SK-N-SH treated with all-trans-retinoic acid at 6 μM for 48 hours (cell line): ENCODE results near the gene LRRN4CL.
"Not testable (repeated sequence)": the region's sequence is repeated elsewhere in the genome, so short reads cannot be mapped to it uniquely, and the experiment has no call there.

Source experiments
- ATAC-seq: fragments of 200-7000 bp; cut with Tn5 transposase; 3 replicates; pipeline ENCODE4 v1.9.1; 2020; ENCODE audit warnings: mild to moderate bottlenecking, moderate library complexity
- ARNTL ChIP-seq: fragments of 450-650 bp; formaldehyde crosslinking; IDR thresholded peaks from 2 replicates; pipeline ENCODE4 v1.5.0; 2020; ENCODE audit warnings: low read depth, mild to moderate bottlenecking, moderate library complexity, borderline replicate concordance
- CREB5 ChIP-seq: fragments of 250-450 bp; sonication (Bioruptor Pico); IDR thresholded peaks from 2 replicates; pipeline ENCODE4 v1.5.1; 2020; ENCODE audit warnings: low read depth, mild to moderate bottlenecking, moderate library complexity
- CSDC2 ChIP-seq: fragments of 250-450 bp; sonication (Bioruptor Pico); IDR thresholded peaks from 2 replicates; pipeline ENCODE4 v1.5.0; 2020; ENCODE audit warnings: mild to moderate bottlenecking, moderate library complexity
- CSRNP3 ChIP-seq: fragments of 250-450 bp; sonication (Bioruptor Pico); IDR thresholded peaks from 2 replicates; pipeline ENCODE4 v1.5.1; 2021; ENCODE audit warnings: mild to moderate bottlenecking, moderate library complexity
- ESRRG ChIP-seq: fragments of 250-450 bp; sonication (Bioruptor Pico); IDR thresholded peaks from 2 replicates; pipeline ENCODE4 v1.6.1; 2021; ENCODE audit warnings: mild to moderate bottlenecking
- GLIS3 ChIP-seq: fragments of 250-450 bp; sonication (Bioruptor Pico); IDR thresholded peaks from 2 replicates; pipeline ENCODE4 v1.5.0; 2020; ENCODE audit warnings: mild to moderate bottlenecking, moderate library complexity
- ISL1 ChIP-seq: fragments of 250-450 bp; sonication (Bioruptor Pico); IDR thresholded peaks from 2 replicates; pipeline ENCODE4 v2.1.2; 2022; ENCODE audit warnings: mild to moderate bottlenecking, moderate library complexity
- OSR1 ChIP-seq: fragments of 250-450 bp; sonication (Bioruptor Pico); IDR thresholded peaks from 2 replicates; pipeline ENCODE4 v1.8.0; 2022; ENCODE audit warnings: moderate library complexity, mild to moderate bottlenecking, inconsistent platforms
- PATZ1 ChIP-seq: fragments of 250-450 bp; sonication (Bioruptor Pico); IDR thresholded peaks from 2 replicates; pipeline ENCODE4 v1.8.0; 2020; ENCODE audit warnings: mild to moderate bottlenecking, moderate library complexity, borderline replicate concordance
- POU6F1 ChIP-seq: fragments of 250-450 bp; sonication (Bioruptor Pico); IDR thresholded peaks from 2 replicates; pipeline ENCODE4 v1.8.0; 2021; ENCODE audit warnings: low read depth, mild to moderate bottlenecking, moderate library complexity, borderline replicate concordance
- PPARA ChIP-seq: fragments of 250-450 bp; sonication (Bioruptor Pico); IDR thresholded peaks from 2 replicates; pipeline ENCODE4 v1.5.0; 2020; ENCODE audit warnings: mild to moderate bottlenecking, borderline replicate concordance
- RARB ChIP-seq: fragments of 250-450 bp; sonication (Bioruptor Pico); IDR thresholded peaks from 2 replicates; pipeline ENCODE4 v1.8.0; 2021; ENCODE audit warnings: mild to moderate bottlenecking, moderate library complexity
- SNAI2 ChIP-seq: fragments of 250-450 bp; sonication (Bioruptor Pico); IDR thresholded peaks from 2 replicates; pipeline ENCODE4 v1.5.0; 2020; ENCODE audit warnings: mild to moderate bottlenecking, moderate library complexity
- TCF4 ChIP-seq: fragments of 250-450 bp; sonication (Bioruptor Pico); IDR thresholded peaks from 2 replicates; pipeline ENCODE4 v1.8.0; 2021; ENCODE audit warnings: mild to moderate bottlenecking, moderate library complexity, borderline replicate concordance
- TOX ChIP-seq: fragments of 250-450 bp; sonication (Bioruptor Pico); IDR thresholded peaks from 2 replicates; pipeline ENCODE4 v1.8.0; 2021; ENCODE audit warnings: mild to moderate bottlenecking, moderate library complexity, borderline replicate concordance
- ZC3H10 ChIP-seq: fragments of 250-450 bp; sonication (Bioruptor Pico); IDR thresholded peaks from 2 replicates; pipeline ENCODE4 v1.5.1; 2021; ENCODE audit warnings: mild to moderate bottlenecking, moderate library complexity
- ZFP3 ChIP-seq: fragments of 250-450 bp; sonication (Bioruptor Pico); IDR thresholded peaks from 2 replicates; pipeline ENCODE4 v1.5.0; 2020; ENCODE audit warnings: mild to moderate bottlenecking, moderate library complexity
- ZFP30 ChIP-seq: fragments of 450-650 bp; formaldehyde crosslinking; IDR thresholded peaks from 2 replicates; pipeline ENCODE4 v1.5.0; 2022; ENCODE audit warnings: mild to moderate bottlenecking, moderate library complexity
- ZNF565 ChIP-seq: fragments of 450-650 bp; formaldehyde crosslinking; conservative IDR thresholded peaks from 2 replicates; pipeline ENCODE4 v1.5.0; 2020; ENCODE audit warnings: low read depth, mild to moderate bottlenecking, moderate library complexity
- ZNF70 ChIP-seq: fragments of 450-650 bp; formaldehyde crosslinking; IDR thresholded peaks from 2 replicates; pipeline ENCODE4 v1.5.0; 2020; ENCODE audit warnings: mild to moderate bottlenecking, moderate library complexity
- ZNF8 ChIP-seq: fragments of 450-650 bp; formaldehyde crosslinking; IDR thresholded peaks from 2 replicates; pipeline ENCODE4 v1.5.0; 2020; ENCODE audit warnings: mild to moderate bottlenecking, moderate library complexity

Gene LRRN4CL

GRCh38 chr11:62677156-62677555 is 12.2 kb downstream of the LRRN4CL start:
- TF ChIP-seq GLIS3: no peak
- no peak for TF ChIP-seq CREB5
- TF ChIP-seq OSR1: no peak
- no peak for TF ChIP-seq ZFP3 (CRISPR knock-in tag)
- TF ChIP-seq ZNF70 (CRISPR knock-in tag): no peak
- TF ChIP-seq PATZ1 (CRISPR knock-in tag): no peak
- TF ChIP-seq CSDC2 (CRISPR knock-in tag): no peak
- no peak for TF ChIP-seq CSRNP3
- no peak for TF ChIP-seq ISL1 (CRISPR knock-in tag)
- no peak for TF ChIP-seq ARNTL (CRISPR knock-in tag)
- TF ChIP-seq ZFP30 (CRISPR knock-in tag): no peak
- no peak for TF ChIP-seq TCF4
- TF ChIP-seq RARB (CRISPR knock-in tag): no peak
- TF ChIP-seq TOX (CRISPR knock-in tag): no peak
- no peak for TF ChIP-seq ZNF8
- TF ChIP-seq ZNF565 (CRISPR knock-in tag): no peak
- TF ChIP-seq POU6F1: no peak
- no peak for TF ChIP-seq PPARA
- TF ChIP-seq ZC3H10 (CRISPR knock-in tag): no peak
- no peak for ATAC-seq

GRCh38 chr11:62676698-62677097 is 12.6 kb downstream of the LRRN4CL start:
- TF ChIP-seq ZNF565 (CRISPR knock-in tag) (no peak), CREB5 (no peak), CSDC2 (CRISPR knock-in tag) (no peak), ZNF8 (no peak), SNAI2 (CRISPR knock-in tag) (no peak), POU6F1 (no peak)
- TF ChIP-seq, all 23 proteins: peak for 0
- ATAC-seq: no peak

GRCh38 chr11:62675415-62675814 is 13.9 kb downstream of the LRRN4CL start:
- not testable (repeated sequence) for ATAC-seq

- ATAC-seq: no peak
- TF ChIP-seq ESRRG (CRISPR knock-in tag): no peak
- TF ChIP-seq CSRNP3: no peak
- no peak for TF ChIP-seq PATZ1 (CRISPR knock-in tag)
- TF ChIP-seq TCF4: no peak
- TF ChIP-seq ISL1 (CRISPR knock-in tag): no peak
- TF ChIP-seq POU6F1: no peak
- TF ChIP-seq ARNTL (CRISPR knock-in tag): no peak
- no peak for TF ChIP-seq SNAI2 (CRISPR knock-in tag)
- TF ChIP-seq OSR1: no peak
Observed at GRCh38 chr11:62673196-62673525, 16.2 kb downstream of the LRRN4CL start.
